Kidney epithelial cell (primary cell): ENCODE results near the gene RAB14. TPM values are rescaled to one million over a fixed set of nuclear protein-coding genes. Genes with fewer than 3 reads are reported as not detected.

Experiments used
- DNase-seq: peaks from one replicate; pipeline ENCODE4 v3.0.0-alpha.2; 2010; ENCODE audit warnings: low read depth
- H3K27me3 ChIP-seq: 2 replicates; pipeline ENCODE4 v1.6.0; 2011; ENCODE audit warnings: low read length; ENCODE audit not compliant: control insufficient read depth, insufficient read depth
- H3K36me3 ChIP-seq: 2 replicates; pipeline ENCODE4 v1.5.1; 2011; ENCODE audit warnings: low read length; ENCODE audit not compliant: control insufficient read depth, insufficient read depth
- H3K4me3 ChIP-seq: 2 replicates; pipeline ENCODE4 v1.5.1; 2011; ENCODE audit warnings: low read depth, mild to moderate bottlenecking, control low read depth, low read length
- CTCF ChIP-seq: IDR thresholded peaks from 2 replicates; pipeline ENCODE4 v1.5.1; 2011; ENCODE audit warnings: mild to moderate bottlenecking, moderate library complexity, low read length, control low read depth, inconsistent platforms; ENCODE audit not compliant: insufficient read depth, poor library complexity, severe bottlenecking
- total RNA-seq: library from RNA; depleted of rRNA; stranded (reverse); fragments of >200 nt; gene quantifications from 2 replicates; pipeline ENCODE4 v1.2.3, GENCODE V29; 2015

RAB14 gene
- total RNA-seq, 1 donor from 2014 or later, result 38.1 TPM

- no peak for TF ChIP-seq CTCF
- no peak overlapping the region for H3K4me3 ChIP-seq
- no peak for DNase-seq
- no peaks in the 10 kb centered on the region for H3K36me3 ChIP-seq
- H3K27me3 ChIP-seq, result no peaks in the 10 kb centered on the region
Observed at GRCh38 chr9:121218357-121219027, 16.8 kb upstream of the RAB14 start.

DNA sequence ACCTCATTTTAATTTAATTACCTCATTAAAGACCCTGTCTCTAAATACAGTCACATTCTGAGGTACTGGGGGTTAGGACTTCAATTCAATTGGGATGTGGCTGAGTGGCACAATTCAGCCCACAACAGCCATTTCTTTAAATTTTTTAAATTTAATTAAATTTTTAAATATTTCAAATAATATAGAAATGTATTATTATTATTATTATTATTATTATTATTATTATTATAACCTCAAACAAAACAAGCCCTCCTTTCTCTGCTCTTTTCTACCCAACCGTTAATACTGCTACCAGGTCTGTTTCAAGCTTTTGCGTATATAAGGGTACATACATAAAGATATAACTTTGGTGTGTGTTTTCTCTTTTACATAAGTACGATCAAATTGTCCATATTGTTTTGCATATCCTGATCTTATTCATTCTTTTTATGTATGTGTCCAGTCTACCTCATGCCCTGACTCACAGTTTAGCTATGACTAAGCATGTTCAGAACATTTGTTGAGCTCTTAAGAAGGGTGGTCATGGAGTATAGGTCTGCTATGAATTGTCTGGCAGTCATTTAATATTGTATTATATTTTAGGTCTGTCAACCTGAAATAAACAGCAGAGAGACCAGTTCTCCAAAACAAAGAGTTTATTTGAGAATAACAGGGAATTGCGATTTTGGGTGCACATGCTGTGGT, 16.1 kb upstream of the RAB14 start:
- H3K36me3 ChIP-seq, result no peaks in the 10 kb centered on the region
- no peak for TF ChIP-seq CTCF
- DNase-seq, result no peak
- no peaks in the 10 kb centered on the region for H3K27me3 ChIP-seq
- no peak overlapping the region for H3K4me3 ChIP-seq

DNA sequence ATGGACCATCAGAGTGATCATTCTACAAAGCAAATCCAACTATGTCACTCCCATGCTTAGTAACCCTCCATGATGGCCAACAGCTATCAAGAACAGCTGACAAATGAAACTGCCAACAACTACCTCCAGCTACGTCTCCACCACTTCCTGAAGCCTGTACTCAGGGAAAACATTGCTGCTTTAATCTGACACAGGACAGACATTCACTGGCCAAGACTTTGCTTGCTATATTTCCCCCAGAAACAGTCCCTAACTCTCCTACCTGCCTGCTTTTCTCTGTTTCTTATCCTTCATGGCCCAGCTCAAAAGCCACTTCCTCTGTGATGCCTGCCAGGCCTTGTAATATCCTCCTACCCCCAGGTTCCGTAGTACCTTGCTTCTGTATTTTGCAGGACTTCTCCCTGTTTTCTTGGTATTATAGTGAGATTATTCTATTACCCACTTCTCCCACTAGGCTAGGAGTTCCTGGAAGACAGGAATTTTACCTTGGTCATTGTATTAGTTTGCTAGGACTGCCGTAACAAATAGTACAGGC, 14.7 kb upstream of the RAB14 start:
- H3K27me3 ChIP-seq, result no peaks in the 10 kb centered on the region

DNA sequence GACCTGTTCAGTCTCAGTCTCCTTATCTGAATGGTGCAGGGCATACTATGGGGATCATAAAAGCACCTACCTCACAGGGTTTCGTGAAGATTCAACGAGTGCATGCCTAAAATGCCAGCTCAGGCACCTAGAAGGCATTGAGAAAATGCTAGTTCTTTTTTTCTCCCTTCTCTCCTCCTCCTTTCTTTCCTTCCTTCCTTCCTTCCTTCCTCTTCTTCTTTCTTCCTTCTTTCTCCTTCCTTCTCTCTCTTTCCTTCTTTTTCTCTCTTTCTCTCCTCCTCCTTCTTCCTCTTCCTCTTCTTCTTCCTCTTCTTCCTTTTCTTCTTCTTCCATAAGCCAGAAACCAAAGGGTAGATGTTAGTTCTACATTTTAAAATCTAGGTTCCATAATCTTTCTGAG, 12.3 kb upstream of the RAB14 start:
- no peaks in the 10 kb centered on the region for H3K36me3 ChIP-seq
- DNase-seq, result no peak
- H3K4me3 ChIP-seq, result no peak overlapping the region
- TF ChIP-seq CTCF, result no peak
- H3K27me3 ChIP-seq, result no peaks in the 10 kb centered on the region

More for the DNA sequence above, 14.7 kb upstream of the RAB14 start:
- TF ChIP-seq CTCF, result no peak
- H3K36me3 ChIP-seq, result no peaks in the 10 kb centered on the region
- no peak overlapping the region for H3K4me3 ChIP-seq
- DNase-seq, result no peak

DNA sequence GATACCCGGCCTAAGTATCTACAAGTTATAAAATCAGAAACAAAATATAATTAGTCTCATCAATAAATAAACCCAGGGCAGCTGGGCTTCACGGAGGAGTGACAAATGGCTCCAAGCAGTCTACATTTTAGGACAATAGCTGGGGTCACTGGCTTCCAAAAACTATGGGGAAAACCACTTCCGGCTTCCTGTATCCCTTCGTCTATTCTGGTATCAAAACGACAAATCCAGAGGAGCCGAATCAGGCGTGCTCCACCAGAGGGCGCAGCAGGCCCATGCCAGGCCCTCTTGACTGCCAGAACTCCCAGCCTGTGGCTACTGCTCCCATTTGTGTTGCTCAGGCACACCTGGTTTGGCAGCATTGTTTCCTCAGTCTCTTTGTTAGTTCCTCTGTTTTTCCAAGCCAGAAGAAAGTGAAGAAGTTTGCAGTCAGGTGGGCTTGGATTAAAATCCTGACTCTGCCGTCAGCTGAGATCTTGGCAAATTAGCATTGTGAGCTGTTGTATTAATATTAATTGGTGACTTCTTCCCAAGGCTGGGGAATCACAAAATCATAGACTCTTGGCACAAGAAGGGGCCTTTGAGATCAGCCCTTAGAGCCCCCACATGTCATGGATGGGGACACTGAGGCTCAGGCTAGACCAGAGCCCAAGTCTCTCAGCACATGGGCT, 11.6 kb upstream of the RAB14 start:
- H3K36me3 ChIP-seq, result no peaks in the 10 kb centered on the region
- TF ChIP-seq CTCF, result peak; percentile 97
- H3K4me3 ChIP-seq, result no peak overlapping the region
- DNase-seq, result no peak
- no peaks in the 10 kb centered on the region for H3K27me3 ChIP-seq
